HG03159 (cell line): ENCODE measurements around the gene DPEP2.
"Not testable (repeated sequence)": the region's sequence is repeated elsewhere in the genome, so short reads cannot be mapped to it uniquely, and the experiment has no call there.

Source experiments
- ATAC-seq: cut with Tn5 transposase; IDR thresholded peaks from one replicate; pipeline ENCODE4 v1.9.1; 2021; ENCODE audit warnings: mild to moderate bottlenecking, moderate library complexity; ENCODE audit not compliant: unreplicated experiment

Gene DPEP2

GRCh38 chr16:67977469-67978227 lies 21.6 kb downstream of the DPEP2 start:
- no peak for ATAC-seq

GRCh38 chr16:67977005-67977404 lies 22.3 kb downstream of the DPEP2 start:
- no peak for ATAC-seq

GRCh38 chr16:67976205-67976604 lies 23.1 kb downstream of the DPEP2 start:
- ATAC-seq = no peak

- ATAC-seq = no peak
Measured at GRCh38 chr16:67975321-67976105, 23.8 kb downstream of the DPEP2 start.

- not testable (repeated sequence) for ATAC-seq
Measured at GRCh38 chr16:67972285-67972684, 27.0 kb downstream of the DPEP2 start.

- ATAC-seq = no peak
Measured at GRCh38 chr16:67971111-67971510, 28.2 kb downstream of the DPEP2 start.

- ATAC-seq = no peak
Measured at GRCh38 chr16:67969254-67970039, 29.8 kb downstream of the DPEP2 start.

GRCh38 chr16:67968400-67969253 lies 30.7 kb downstream of the DPEP2 start, which contains the start of gene SLC12A4:
Gene SLC12A4 (minus strand): TSS chr16:67968637. CDS start chr16:67968553, 84 bp downstream.
- ATAC-seq = peak; percentile 71

- ATAC-seq = peak; percentile 11
Measured at GRCh38 chr16:67967958-67968399, 31.3 kb downstream of the DPEP2 start.

GRCh38 chr16:67967183-67967957 lies 31.9 kb downstream of the DPEP2 start:
- ATAC-seq = no peak

- no peak for ATAC-seq
Measured at GRCh38 chr16:67966549-67967182, 32.6 kb downstream of the DPEP2 start.

- no peak for ATAC-seq
Measured at GRCh38 chr16:67965668-67966548, 33.4 kb downstream of the DPEP2 start.

GRCh38 chr16:67964477-67965131 lies 34.7 kb downstream of the DPEP2 start:
- no peak for ATAC-seq

GRCh38 chr16:67963662-67964321 lies 35.5 kb downstream of the DPEP2 start:
- ATAC-seq = no peak

- no peak for ATAC-seq
Measured at GRCh38 chr16:67963292-67963661, 36.0 kb downstream of the DPEP2 start.

- ATAC-seq = no peak
Measured at GRCh38 chr16:67962135-67962534, 37.1 kb downstream of the DPEP2 start.

- no peak for ATAC-seq
Measured at GRCh38 chr16:67961551-67961957, 37.7 kb downstream of the DPEP2 start.
